Measurements from ENCODE around the gene UNC93A. TPM values are rescaled to one million over a fixed set of nuclear protein-coding genes. Genes with fewer than 3 reads are reported as not detected.
"Not testable (repeated sequence)": the region's sequence is repeated elsewhere in the genome, so short reads cannot be mapped to it uniquely, and the experiment has no call there.

The UNC93A gene
- not detected for polyA plus RNA-seq (2013)

- peaks cover 0 to 25% (median 12%) of the 10 kb centered on the region in 5 experiments for H3K27me3 ChIP-seq (replicated peaks in 2 of 5; ENCODE audit: control insufficient read depth in 4 of 5, insufficient read depth in 5 of 5, low read length in 4 of 5)
- WGBS (ENCODE audit: insufficient coverage) = 69% methylated on average over 6 of the region's 7 CpGs
- H3K4me1 ChIP-seq (ENCODE audit: control extremely low read depth in 1 of 4, control insufficient read depth in 4 of 4, insufficient read depth in 4 of 4, low read length in 3 of 4) = no peaks in the 10 kb centered on the region
- H3K9me3 ChIP-seq (ENCODE audit: control extremely low read depth in 1 of 5, control insufficient read depth in 4 of 5, insufficient read depth in 2 of 5, low read depth in 1 of 5, low read length in 4 of 5) = no peaks in the 10 kb centered on the region
- DNase-seq = no peak
- no peak within 1 kb of the TSS for H3K27ac ChIP-seq (ENCODE audit: insufficient read depth in 1 of 2, low read depth in 1 of 2, low read length in 2 of 2, poor library complexity in 1 of 2, severe bottlenecking in 2 of 2)
- ChIA-PET CTCF (interaction anchor here (1.1 to 2.4 kb wide), 7 partner anchors 9 to 75 kb away, joined by 3 to 11 read pairs (median 5); no protein-coding TSS in a partner anchor), POLR2A (no interaction called here)
- no peaks in the 10 kb centered on the region for H3K36me3 ChIP-seq (ENCODE audit: control insufficient read depth in 4 of 4, insufficient read depth in 4 of 4, low read length in 3 of 4)
- H3K4me3 ChIP-seq (ENCODE audit: control insufficient read depth in 1 of 7, extremely low read depth in 1 of 7, insufficient read depth in 4 of 7, low read depth in 2 of 7, low read length in 6 of 7) = no peak within 1 kb of the TSS
Observed at GRCh38 chr6:167290786-167291622, at the start of gene UNC93A. Gene UNC93A, plus strand, starts transcription at chr6:167291315. Its CDS starts 175 bp downstream, at chr6:167291490.

- peaks cover 0 to 11% (median 4%) of the 10 kb centered on the region in 5 experiments for H3K27me3 ChIP-seq (replicated peaks in 2 of 5; ENCODE audit: control insufficient read depth in 4 of 5, insufficient read depth in 5 of 5, low read length in 4 of 5)
- H3K9me3 ChIP-seq (ENCODE audit: control extremely low read depth in 1 of 5, control insufficient read depth in 4 of 5, insufficient read depth in 2 of 5, low read depth in 1 of 5, low read length in 4 of 5); H3K36me3 ChIP-seq (ENCODE audit: control insufficient read depth in 4 of 4, insufficient read depth in 4 of 4, low read length in 3 of 4); CTCF ChIA-PET; DNase-seq; H3K4me1 ChIP-seq (ENCODE audit: control extremely low read depth in 1 of 4, control insufficient read depth in 4 of 4, insufficient read depth in 4 of 4, low read length in 3 of 4); POLR2A ChIA-PET; H3K4me3 ChIP-seq (ENCODE audit: control insufficient read depth in 1 of 7, extremely low read depth in 1 of 7, insufficient read depth in 4 of 7, low read depth in 2 of 7, low read length in 6 of 7); H3K27ac ChIP-seq (ENCODE audit: insufficient read depth in 1 of 2, low read depth in 1 of 2, low read length in 2 of 2, poor library complexity in 1 of 2, severe bottlenecking in 2 of 2): not testable (repeated sequence)
- 85% methylated on average over 7 of the region's 30 CpGs for WGBS (ENCODE audit: insufficient coverage)
Observed at GRCh38 chr6:167241321-167242134, 49.6 kb upstream of the UNC93A start.

DNA sequence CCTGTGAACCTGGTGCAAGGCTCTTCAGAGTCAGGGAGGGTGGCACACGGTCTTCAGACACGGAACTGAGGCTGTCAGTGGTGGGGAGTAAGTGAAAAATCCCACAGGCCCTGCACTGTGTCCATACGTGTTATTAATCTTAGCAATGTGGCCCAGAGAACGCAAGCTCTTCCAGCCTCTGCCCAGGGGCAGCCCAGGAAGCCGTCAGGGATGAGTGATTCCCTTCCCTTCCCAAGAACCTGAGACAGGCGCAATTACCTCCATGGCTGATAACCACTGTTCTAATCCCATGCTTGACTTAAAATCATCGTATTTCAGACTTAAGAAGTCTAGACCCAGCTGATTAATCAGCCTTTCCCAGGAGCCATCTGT lies 49.0 kb upstream of the UNC93A start:
- H3K4me3 ChIP-seq (ENCODE audit: control insufficient read depth in 1 of 7, extremely low read depth in 1 of 7, insufficient read depth in 4 of 7, low read depth in 2 of 7, low read length in 6 of 7); H3K9me3 ChIP-seq (ENCODE audit: control extremely low read depth in 1 of 5, control insufficient read depth in 4 of 5, insufficient read depth in 2 of 5, low read depth in 1 of 5, low read length in 4 of 5); H3K36me3 ChIP-seq (ENCODE audit: control insufficient read depth in 4 of 4, insufficient read depth in 4 of 4, low read length in 3 of 4); H3K4me1 ChIP-seq (ENCODE audit: control extremely low read depth in 1 of 4, control insufficient read depth in 4 of 4, insufficient read depth in 4 of 4, low read length in 3 of 4); H3K27ac ChIP-seq (ENCODE audit: insufficient read depth in 1 of 2, low read depth in 1 of 2, low read length in 2 of 2, poor library complexity in 1 of 2, severe bottlenecking in 2 of 2); DNase-seq; POLR2A ChIA-PET; CTCF ChIA-PET: not testable (repeated sequence)
- 92% methylated on average over 2 of the region's 7 CpGs for WGBS (ENCODE audit: insufficient coverage)
- H3K27me3 ChIP-seq (replicated peaks in 2 of 5; ENCODE audit: control insufficient read depth in 4 of 5, insufficient read depth in 5 of 5, low read length in 4 of 5) = peaks cover 0 to 11% (median 8%) of the 10 kb centered on the region in 5 experiments

- H3K9me3 ChIP-seq (ENCODE audit: control extremely low read depth in 1 of 5, control insufficient read depth in 4 of 5, insufficient read depth in 2 of 5, low read depth in 1 of 5, low read length in 4 of 5); CTCF ChIA-PET; H3K4me1 ChIP-seq (ENCODE audit: control extremely low read depth in 1 of 4, control insufficient read depth in 4 of 4, insufficient read depth in 4 of 4, low read length in 3 of 4); H3K27ac ChIP-seq (ENCODE audit: insufficient read depth in 1 of 2, low read depth in 1 of 2, low read length in 2 of 2, poor library complexity in 1 of 2, severe bottlenecking in 2 of 2); H3K36me3 ChIP-seq (ENCODE audit: control insufficient read depth in 4 of 4, insufficient read depth in 4 of 4, low read length in 3 of 4); POLR2A ChIA-PET; H3K4me3 ChIP-seq (ENCODE audit: control insufficient read depth in 1 of 7, extremely low read depth in 1 of 7, insufficient read depth in 4 of 7, low read depth in 2 of 7, low read length in 6 of 7): not testable (repeated sequence)
- peak in 1 of 3 donors; percentile 29 for DNase-seq
- H3K27me3 ChIP-seq (replicated peaks in 2 of 5; ENCODE audit: control insufficient read depth in 4 of 5, insufficient read depth in 5 of 5, low read length in 4 of 5) = peaks cover 0 to 12% (median 8%) of the 10 kb centered on the region in 5 experiments
- WGBS (ENCODE audit: insufficient coverage) = 93% methylated on average over 4 of the region's 6 CpGs
Observed at GRCh38 chr6:167242511-167243051, 48.5 kb upstream of the UNC93A start.

DNA sequence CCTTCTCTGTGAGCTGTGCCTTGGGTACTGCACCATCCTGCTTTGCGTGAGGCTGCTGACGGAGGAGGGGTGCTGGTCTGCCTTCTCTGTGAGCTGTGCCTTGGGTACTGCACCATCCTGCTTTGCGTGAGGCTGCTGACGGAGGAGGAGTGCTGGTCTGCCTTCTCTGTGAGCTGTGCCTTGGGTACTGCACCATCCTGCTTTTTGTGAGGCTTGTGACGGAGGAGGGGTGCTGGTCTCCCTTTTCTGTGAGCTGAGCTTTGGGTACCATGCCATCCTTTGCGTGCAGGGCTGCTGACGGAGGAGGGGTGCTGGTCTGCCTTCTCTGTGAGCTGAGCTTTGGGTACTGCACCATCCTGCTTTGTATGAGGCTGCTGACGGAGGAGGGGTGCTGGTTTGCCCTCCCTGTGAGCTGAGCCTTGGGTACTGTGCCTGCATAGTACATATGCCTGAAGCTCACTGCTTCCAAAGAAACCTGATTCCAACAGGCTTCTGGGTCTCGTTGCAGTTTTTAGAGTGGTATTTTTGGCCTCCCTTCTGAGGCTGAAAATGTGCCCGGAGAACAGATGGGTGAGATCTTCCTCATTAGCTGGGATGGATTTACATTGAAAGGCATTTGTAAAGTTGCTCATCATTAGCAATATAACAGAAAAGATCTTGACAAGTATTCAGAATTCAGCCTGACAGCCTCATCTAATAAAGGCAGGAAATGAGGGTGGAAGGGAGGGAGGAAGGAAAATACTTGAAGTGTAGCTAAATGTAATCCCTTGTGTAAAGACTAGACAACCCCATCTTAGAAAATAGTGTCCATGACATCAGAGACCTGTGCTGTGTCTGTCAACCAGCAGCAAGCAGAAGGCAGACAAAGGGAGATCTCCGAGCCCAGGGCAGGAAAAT lies 46.8 kb upstream of the UNC93A start:
- Histone ChIP-seq H3K4me3 (ENCODE audit: control insufficient read depth in 1 of 7, extremely low read depth in 1 of 7, insufficient read depth in 4 of 7, low read depth in 2 of 7, low read length in 6 of 7) (no peak overlapping the region), H3K9me3 (ENCODE audit: control extremely low read depth in 1 of 5, control insufficient read depth in 4 of 5, insufficient read depth in 2 of 5, low read depth in 1 of 5, low read length in 4 of 5) (no peaks in the 10 kb centered on the region), H3K4me1 (ENCODE audit: control extremely low read depth in 1 of 4, control insufficient read depth in 4 of 4, insufficient read depth in 4 of 4, low read length in 3 of 4) (no peaks in the 10 kb centered on the region), H3K36me3 (ENCODE audit: control insufficient read depth in 4 of 4, insufficient read depth in 4 of 4, low read length in 3 of 4) (no peaks in the 10 kb centered on the region), H3K27me3 (replicated peaks in 2 of 5; ENCODE audit: control insufficient read depth in 4 of 5, insufficient read depth in 5 of 5, low read length in 4 of 5) (peaks cover 0 to 16% (median 7%) of the 10 kb centered on the region in 5 experiments), H3K27ac (ENCODE audit: insufficient read depth in 1 of 2, low read depth in 1 of 2, low read length in 2 of 2, poor library complexity in 1 of 2, severe bottlenecking in 2 of 2) (no peak overlapping the region)
- POLR2A ChIA-PET = interaction anchor here (0.6 kb wide), 1 partner anchor 777 kb away, joined by 4 read pairs; no protein-coding TSS in a partner anchor
- CTCF ChIA-PET = interaction anchor here (0.7 to 0.9 kb wide), 2 partner anchors 10 to 15 kb away, joined by 3 read pairs; no protein-coding TSS in a partner anchor
- WGBS (ENCODE audit: insufficient coverage) = 79% methylated on average over 7 of the region's 11 CpGs
- no peak for DNase-seq

DNA sequence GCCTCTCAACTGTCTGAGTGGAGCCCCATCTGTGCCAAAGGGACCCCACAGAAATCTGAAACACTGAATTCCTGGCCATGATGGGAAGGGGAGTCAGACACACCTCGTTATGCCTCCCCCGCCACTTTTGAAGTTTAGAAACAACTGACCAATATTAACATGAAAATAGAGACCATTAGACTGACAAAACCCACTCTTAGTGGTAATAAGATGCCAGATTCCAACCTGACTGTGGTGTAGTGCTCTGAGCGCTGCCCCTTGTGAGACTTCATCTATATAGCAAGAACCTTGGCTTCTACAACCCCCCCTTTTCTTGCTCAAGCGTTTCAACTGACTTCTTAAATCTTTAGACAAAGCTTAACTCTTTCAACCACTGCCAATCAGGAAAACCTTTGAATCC lies 46.1 kb upstream of the UNC93A start:
- CTCF ChIA-PET = no interaction called here
- Histone ChIP-seq H3K27me3 (replicated peaks in 2 of 5; ENCODE audit: control insufficient read depth in 4 of 5, insufficient read depth in 5 of 5, low read length in 4 of 5) (peaks cover 0 to 21% (median 9%) of the 10 kb centered on the region in 5 experiments), H3K36me3 (ENCODE audit: control insufficient read depth in 4 of 4, insufficient read depth in 4 of 4, low read length in 3 of 4) (no peaks in the 10 kb centered on the region), H3K27ac (ENCODE audit: insufficient read depth in 1 of 2, low read depth in 1 of 2, low read length in 2 of 2, poor library complexity in 1 of 2, severe bottlenecking in 2 of 2) (no peak overlapping the region), H3K9me3 (ENCODE audit: control extremely low read depth in 1 of 5, control insufficient read depth in 4 of 5, insufficient read depth in 2 of 5, low read depth in 1 of 5, low read length in 4 of 5) (no peaks in the 10 kb centered on the region), H3K4me3 (ENCODE audit: control insufficient read depth in 1 of 7, extremely low read depth in 1 of 7, insufficient read depth in 4 of 7, low read depth in 2 of 7, low read length in 6 of 7) (no peak overlapping the region), H3K4me1 (ENCODE audit: control extremely low read depth in 1 of 4, control insufficient read depth in 4 of 4, insufficient read depth in 4 of 4, low read length in 3 of 4) (no peaks in the 10 kb centered on the region)
- POLR2A ChIA-PET = no interaction called here
- no peak for DNase-seq
- 42% methylated on average over 3 of the region's 4 CpGs for WGBS (ENCODE audit: insufficient coverage)
